Posterior vena cava (tissue), 2 donors: ENCODE measurements around the gene AIF1. TPM values are rescaled to one million over a fixed set of nuclear protein-coding genes. Genes with fewer than 3 reads are reported as not detected.

Source experiments
- DNase-seq: peaks from one replicate; pipeline ENCODE4 v3.0.0-alpha.2; 2020; ENCODE audit warnings: low spot score
- intact Hi-C, 2 donors: fragments of 100-400 bp; cut with DNase I; formaldehyde crosslinking; loops; one replicate each; pipeline versions ENCODE4 v1.14.1 to v1.14.2; 2022 to 2023
- total RNA-seq, 2 donors: library from RNA; stranded (reverse); fragmentation: NEBNext Ultra II Directional; extraction: Animal tissue kit (Norgen Biotek cat#: 25700); gene quantifications; one replicate each; pipeline ENCODE4 v1.2.1, GENCODE V29; 2021
- donor health status: DM: yes; HTN: yes; CAD: no.
- donor health status: DM: yes; HTN: yes; CAD: no.

The AIF1 gene
- total RNA-seq, 2 donors from 2014 or later: 18.1 to 68.7 TPM

- intact Hi-C loops: no loop called here
- no peak for DNase-seq
These were observed 20.0 kb downstream of the AIF1 start for GRCh38 chr6:31634969-31635575.

- intact Hi-C loops: no loop called here
These were observed 21.9 kb downstream of the AIF1 start for GRCh38 chr6:31636698-31637596.

GRCh38 chr6:31639043-31639442 is 24.0 kb downstream of the AIF1 start:
- intact Hi-C loops: no loop called here
- peak; percentile 38 for DNase-seq

More at GRCh38 chr6:31636698-31637596, 21.9 kb downstream of the AIF1 start:
- DNase-seq: peak; percentile 71

DNA sequence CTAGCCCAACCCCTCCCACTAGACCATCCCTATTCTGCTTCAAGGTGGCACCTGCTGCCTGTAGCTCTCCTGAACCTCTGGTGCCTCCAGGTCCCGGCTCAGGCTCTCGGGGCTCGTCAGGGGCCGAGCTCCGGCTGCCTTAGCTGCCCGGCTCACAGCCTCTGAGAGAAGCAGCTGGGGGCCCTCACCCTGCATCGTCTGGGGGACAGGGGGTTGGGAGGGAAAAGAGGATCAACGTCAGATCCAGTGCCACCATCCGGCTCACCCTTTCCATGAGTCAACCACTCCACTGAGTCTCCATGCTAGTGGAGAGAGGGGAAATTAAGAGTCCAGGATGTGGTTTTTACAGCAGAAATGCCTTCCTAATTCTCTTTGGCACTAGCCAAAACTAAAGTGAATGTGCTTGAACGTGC is 24.4 kb downstream of the AIF1 start:
- DNase-seq: peak; percentile 66
- intact Hi-C loops: no loop called here

GRCh38 chr6:31640612-31641011 is 25.6 kb downstream of the AIF1 start:
- peak; percentile 66 for DNase-seq
- intact Hi-C loops: no loop called here

GRCh38 chr6:31641370-31641769 is 26.3 kb downstream of the AIF1 start:
- no peak for DNase-seq
- intact Hi-C loops: no loop called here

DNA sequence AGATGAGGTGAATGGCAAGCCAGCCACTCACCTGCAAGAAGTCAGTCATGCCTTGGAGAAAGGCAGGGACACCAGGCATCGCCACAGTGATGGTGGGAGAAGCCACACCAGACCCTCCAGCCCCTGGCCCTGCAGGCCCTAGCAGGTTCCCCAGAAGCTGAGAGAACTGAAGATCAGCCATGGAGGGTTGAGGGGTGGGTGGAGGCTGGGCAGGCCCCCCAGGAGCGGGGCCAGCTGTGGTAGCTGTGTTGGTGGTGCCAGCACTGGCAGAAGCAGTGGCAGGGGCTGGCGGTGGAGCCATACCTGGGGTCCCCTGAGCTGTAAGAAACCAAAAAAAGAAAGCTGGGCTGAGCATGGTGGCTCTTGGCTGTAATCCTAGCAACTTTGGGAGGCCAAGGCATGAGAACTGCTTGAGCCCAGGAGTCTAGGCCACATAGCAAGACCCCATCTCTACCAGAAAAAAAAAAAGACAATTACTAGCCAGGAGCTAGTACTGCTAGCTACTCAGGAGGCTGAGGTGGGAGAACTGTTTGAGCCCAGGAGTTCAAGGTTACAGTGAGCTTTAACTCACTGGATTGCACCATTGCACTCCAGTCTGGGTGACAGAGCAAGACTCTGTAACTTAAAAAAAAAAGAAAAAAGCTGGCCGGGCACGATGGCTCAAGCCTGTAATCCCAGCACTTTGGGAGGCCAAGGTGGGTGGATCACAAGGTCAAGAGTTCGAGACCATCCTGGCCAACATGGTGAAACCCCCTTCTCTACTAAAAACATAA is 27.9 kb downstream of the AIF1 start:
- intact Hi-C loops: no loop called here
- no peak for DNase-seq

- intact Hi-C loops: no loop called here
- DNase-seq: no peak
These were observed 28.9 kb downstream of the AIF1 start for GRCh38 chr6:31643818-31644454.

- DNase-seq: no peak
These were observed 30.3 kb downstream of the AIF1 start for GRCh38 chr6:31645325-31645724.

GRCh38 chr6:31651602-31652191 is 36.7 kb downstream of the AIF1 start:
- peak; percentile 92 for DNase-seq
- intact Hi-C loops: no loop called here

More at GRCh38 chr6:31645325-31645724, 30.3 kb downstream of the AIF1 start:
- intact Hi-C loops: no loop called here

DNA sequence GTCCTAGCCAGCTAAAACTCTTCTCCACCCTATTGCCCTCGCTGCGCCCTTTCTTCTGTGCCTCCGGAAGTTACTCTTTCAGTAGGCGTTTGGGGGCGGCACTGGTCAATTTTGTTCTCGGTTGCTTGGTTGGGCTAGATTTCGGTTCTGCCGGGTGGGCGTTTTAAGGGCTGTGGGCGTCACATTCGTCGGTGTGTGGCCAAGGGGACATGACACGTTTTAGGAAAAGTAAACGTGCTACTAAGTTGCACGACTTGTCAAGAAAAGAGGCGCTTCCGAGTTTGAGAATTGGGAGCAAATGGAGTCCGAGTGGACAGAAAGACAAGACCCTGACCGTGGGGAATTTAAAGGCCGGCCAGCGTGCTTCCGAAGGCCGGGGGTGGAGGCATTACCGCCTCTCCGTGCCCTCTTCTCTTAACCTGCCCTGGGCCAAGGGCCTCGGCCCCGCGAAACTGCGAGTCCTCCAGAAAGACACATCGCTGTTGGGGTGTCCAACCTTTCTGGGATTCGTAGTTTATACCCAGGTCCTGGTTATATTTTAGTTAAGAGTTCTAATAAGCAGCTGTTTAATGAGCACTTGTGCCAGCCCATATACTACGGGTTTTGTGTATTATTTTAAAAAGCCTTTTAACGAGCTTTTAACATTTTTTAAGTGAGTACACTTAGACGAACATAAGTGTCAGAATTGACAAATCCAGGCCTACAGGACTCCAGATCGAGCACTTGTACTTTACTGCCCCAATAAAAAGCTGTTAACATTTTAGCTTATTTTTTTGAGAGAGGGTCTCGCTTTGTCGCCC is 38.1 kb downstream of the AIF1 start:
- peak; percentile 94 for DNase-seq
- intact Hi-C loops: no loop called here

- intact Hi-C loops: no loop called here
- no peak for DNase-seq
These were observed 39.7 kb downstream of the AIF1 start for GRCh38 chr6:31654574-31655348.

DNA sequence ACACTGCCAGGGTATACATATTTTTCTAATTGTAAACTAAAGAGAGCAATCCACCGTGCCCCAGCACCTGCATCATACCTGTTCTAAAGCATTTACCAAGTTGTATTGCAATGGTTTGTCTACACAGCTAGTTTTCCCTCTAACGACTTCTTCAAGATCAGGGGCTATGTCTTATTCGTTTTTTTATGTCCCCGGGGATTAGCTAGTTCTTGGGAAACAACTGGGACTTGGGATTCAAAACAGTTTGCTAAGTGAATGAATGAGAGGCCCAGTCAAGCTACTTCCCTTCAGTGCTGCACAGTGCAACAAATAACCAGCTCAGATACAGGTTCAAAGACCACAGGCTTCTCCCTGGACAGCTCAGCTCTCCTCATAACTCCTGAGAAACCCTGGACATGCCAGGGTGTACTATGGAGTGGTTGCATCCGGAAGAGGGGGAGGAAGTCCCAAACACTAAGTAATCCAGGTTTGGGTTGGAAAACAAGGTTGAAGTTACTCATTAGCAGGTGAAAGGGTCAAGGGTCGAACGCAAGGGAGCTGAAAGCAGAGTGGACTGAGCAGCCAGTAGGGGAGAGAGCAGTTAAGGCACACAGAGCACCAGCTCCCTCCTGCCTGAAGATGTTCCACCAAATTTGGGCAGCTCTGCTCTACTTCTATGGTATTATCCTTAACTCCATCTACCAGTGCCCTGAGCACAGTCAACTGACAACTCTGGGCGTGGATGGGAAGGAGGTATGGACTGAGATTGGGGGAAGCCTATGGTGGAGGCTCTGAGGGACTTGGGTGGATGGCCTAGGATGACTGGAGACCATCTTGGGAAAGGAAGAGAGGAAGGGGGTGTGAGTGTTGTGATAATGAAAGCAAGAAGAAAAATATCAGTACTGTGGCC is 40.6 kb downstream of the AIF1 start, which contains the start of gene APOM:
TSS of gene APOM (plus strand) at position 546 of the 889 bp plus-strand sequence. CDS start at position 619, 73 bp downstream.
- no peak for DNase-seq
- intact Hi-C loops: no loop called here

GRCh38 chr6:31657406-31658157 is 42.5 kb downstream of the AIF1 start:
- intact Hi-C loops: no loop called here
- DNase-seq: no peak

DNA sequence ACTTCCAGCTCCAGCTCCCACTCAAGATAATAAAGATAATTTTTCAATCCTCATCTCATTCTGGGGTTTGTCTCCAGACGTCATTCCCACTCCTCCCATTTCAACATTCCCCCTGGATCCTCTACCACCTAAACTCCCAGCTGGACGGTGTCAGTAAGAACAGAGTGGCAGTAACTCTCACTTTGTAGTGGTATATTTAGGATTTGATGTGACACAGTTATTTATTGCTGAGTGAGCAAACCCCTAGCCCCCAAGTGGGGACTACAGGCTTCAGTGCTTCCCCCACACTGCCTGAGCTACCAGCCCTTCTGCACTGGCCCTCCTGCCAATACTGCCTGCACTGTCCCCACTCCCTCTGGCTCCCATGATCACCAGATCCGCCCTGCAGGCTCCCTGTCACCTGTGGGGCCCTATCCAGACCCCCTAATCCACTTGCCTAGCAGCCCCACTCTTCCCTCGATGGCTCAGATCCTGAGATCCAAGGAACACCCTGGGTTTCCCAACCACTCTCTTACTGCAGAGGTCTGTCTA is 43.2 kb downstream of the AIF1 start:
- DNase-seq: no peak
- intact Hi-C loops: no loop called here
